Measurements from ENCODE around the gene NAT8L.

NAT8L gene

GRCh38 chr4:2045518-2045951, 13.6 kb upstream of the NAT8L start:
- no peak for DNase-seq (ENCODE audit: low read depth, low spot score)

GRCh38 chr4:2046031-2046961, 12.8 kb upstream of the NAT8L start:
- no peak for DNase-seq (ENCODE audit: low read depth, low spot score)

GRCh38 chr4:2047031-2047660, 12.0 kb upstream of the NAT8L start:
- DNase-seq (ENCODE audit: low read depth, low spot score) = no peak

- no peak for DNase-seq (ENCODE audit: low read depth, low spot score)
Measured at GRCh38 chr4:2047781-2048581, 11.1 kb upstream of the NAT8L start.

- no peak for DNase-seq (ENCODE audit: low read depth, low spot score)
Measured at GRCh38 chr4:2048831-2049230, 10.3 kb upstream of the NAT8L start.

- no peak for DNase-seq (ENCODE audit: low read depth, low spot score)
Measured at GRCh38 chr4:2049381-2049780, 9.7 kb upstream of the NAT8L start.

GRCh38 chr4:2049811-2050210, 9.3 kb upstream of the NAT8L start:
- no peak for DNase-seq (ENCODE audit: low read depth, low spot score)

GRCh38 chr4:2051086-2051485, 8.0 kb upstream of the NAT8L start:
- no peak for DNase-seq (ENCODE audit: low read depth, low spot score)

- DNase-seq (ENCODE audit: low read depth, low spot score) = no peak
Measured at GRCh38 chr4:2054217-2054616, 4.9 kb upstream of the NAT8L start.

- DNase-seq (ENCODE audit: low read depth, low spot score) = no peak
Measured at GRCh38 chr4:2057382-2058065, 1.6 kb upstream of the NAT8L start.

GRCh38 chr4:2058264-2059045, 672 bp upstream of the NAT8L start:
- DNase-seq (ENCODE audit: low read depth, low spot score) = no peak

GRCh38 chr4:2059726-2060602, 837 bp downstream of the NAT8L start:
- no peak for DNase-seq (ENCODE audit: low read depth, low spot score)

- no peak for DNase-seq (ENCODE audit: low read depth, low spot score)
Measured at GRCh38 chr4:2060611-2061185, 1.6 kb downstream of the NAT8L start.

GRCh38 chr4:2061186-2062131, 2.3 kb downstream of the NAT8L start:
- DNase-seq (ENCODE audit: low read depth, low spot score) = no peak

GRCh38 chr4:2062168-2062807, 3.2 kb downstream of the NAT8L start:
- no peak for DNase-seq (ENCODE audit: low read depth, low spot score)

- no peak for DNase-seq (ENCODE audit: low read depth, low spot score)
Measured at GRCh38 chr4:2062808-2063524, 3.8 kb downstream of the NAT8L start.
